IMR-90 (cell line): ENCODE data around the gene KRT9. TPM values are rescaled to one million over a fixed set of nuclear protein-coding genes. Genes with fewer than 3 reads are reported as not detected.

Source experiments
- ATAC-seq: fragments of 200-7000 bp; cut with Tn5 transposase; 2 replicates; pipeline ENCODE4 v1.9.1; 2020; ENCODE audit warnings: low read depth, mild to moderate bottlenecking, moderate library complexity
- BruUV-seq: library from RNA; stranded (reverse); fragments of 400-500 nt; replicated peaks from 2 replicates; lab custom pipeline; 2021; lab: Mats Ljungman, UMichigan
- CTCF ChIA-PET: fragments of 300-600 bp; formaldehyde crosslinking; extraction: SDS; loops from one replicate; lab custom pipeline; 2021; ENCODE audit warnings: antibody characterized with exemption; lab: Yijun Ruan, JAX
- POLR2A ChIA-PET: fragments of 300-600 bp; sonication (Branson Sonifier 250); formaldehyde crosslinking; loops from one replicate; lab custom pipeline; 2022; ENCODE audit warnings: antibody characterized with exemption; ENCODE audit not compliant: unreplicated experiment; lab: Charles Lee
- DNase-seq: peaks from one replicate; pipeline ENCODE4 v3.0.0; 2013
- H2AFZ ChIP-seq: replicated peaks from 2 replicates; pipeline ENCODE3; 2013; ENCODE audit warnings: low read length, mild to moderate bottlenecking; ENCODE audit not compliant: poor library complexity
- H2AK5ac ChIP-seq: 2 replicates; pipeline ENCODE4 v1.6.1; 2013; ENCODE audit warnings: low read depth, low read length, inconsistent platforms
- H2AK9ac ChIP-seq: replicated peaks from 2 replicates; pipeline ENCODE3; 2013; ENCODE audit warnings: mild to moderate bottlenecking, low read depth, low read length, moderate library complexity; ENCODE audit not compliant: poor library complexity
- H2BK120ac ChIP-seq: 2 replicates; pipeline ENCODE4 v1.6.1; 2013; ENCODE audit warnings: low read depth, low read length, inconsistent platforms
- H2BK15ac ChIP-seq: 3 replicates; pipeline ENCODE4 v1.6.1; 2013; ENCODE audit warnings: low read depth, low read length, inconsistent platforms
- H2BK20ac ChIP-seq: 2 replicates; pipeline ENCODE4 v1.6.1; 2013; ENCODE audit warnings: low read depth, mild to moderate bottlenecking, inconsistent platforms, low read length, moderate library complexity
- H2BK5ac ChIP-seq: 2 replicates; pipeline ENCODE4 v1.6.1; 2013; ENCODE audit warnings: mild to moderate bottlenecking, low read depth, low read length, inconsistent platforms; ENCODE audit not compliant: poor library complexity, severe bottlenecking
- H3K14ac ChIP-seq: replicated peaks from 2 replicates; pipeline ENCODE4 v1.6.1; 2013; ENCODE audit warnings: low read depth, low read length, inconsistent platforms
- H3K18ac ChIP-seq: 2 replicates; pipeline ENCODE4 v1.6.1; 2013; ENCODE audit warnings: low read depth, low read length, control low read depth
- H3K23ac ChIP-seq: 2 replicates; pipeline ENCODE4 v1.6.1; 2013; ENCODE audit warnings: low read depth, low read length, inconsistent platforms
- H3K27ac ChIP-seq: 2 replicates; pipeline ENCODE4 v1.5.1; 2013; ENCODE audit warnings: mild to moderate bottlenecking, control low read depth, low read length; ENCODE audit not compliant: insufficient read depth
- H3K27me3 ChIP-seq: 2 replicates; pipeline ENCODE4 v1.6.1; 2013; ENCODE audit warnings: low read length; ENCODE audit not compliant: control insufficient read depth, insufficient read depth
- H3K36me3 ChIP-seq: 2 replicates; pipeline ENCODE4 v1.6.1; 2013; ENCODE audit warnings: low read length, mixed read lengths; ENCODE audit not compliant: control insufficient read depth, insufficient read depth
- H3K4ac ChIP-seq: 2 replicates; pipeline ENCODE4 v1.6.1; 2013; ENCODE audit warnings: low read depth, low read length, inconsistent platforms
- H3K4me1 ChIP-seq: 2 replicates; pipeline ENCODE4 v1.6.1; 2013; ENCODE audit warnings: low read length, mixed read lengths; ENCODE audit not compliant: control insufficient read depth, insufficient read depth
- H3K4me2 ChIP-seq: 2 replicates; pipeline ENCODE4 v1.6.1; 2013; ENCODE audit warnings: low read depth, mild to moderate bottlenecking, control low read depth, low read length, moderate library complexity
- H3K4me3 ChIP-seq: 2 replicates; pipeline ENCODE4 v1.5.1; 2013; ENCODE audit warnings: low read depth, mild to moderate bottlenecking, control low read depth, low read length, moderate library complexity; ENCODE audit not compliant: insufficient read depth
- H3K56ac ChIP-seq: 2 replicates; pipeline ENCODE4 v1.6.1; 2013; ENCODE audit warnings: low read length, inconsistent platforms; ENCODE audit not compliant: insufficient read depth; ENCODE audit errors: extremely low read depth
- H3K79me1 ChIP-seq, 2 experiments: 2 replicates each; pipeline ENCODE4 v1.6.1; 2013; ENCODE audit warnings: low read length in 2 of 2, inconsistent platforms in 1 of 2, low read depth in 1 of 2
- H3K9ac ChIP-seq: 2 replicates; pipeline ENCODE4 v1.6.1; 2013; ENCODE audit warnings: low read depth, low read length, control low read depth
- H3K9me1 ChIP-seq: 2 replicates; pipeline ENCODE4 v1.6.1; 2013; ENCODE audit warnings: low read length, inconsistent platforms; ENCODE audit not compliant: insufficient read depth
- H3K9me3 ChIP-seq: 2 replicates; pipeline ENCODE4 v1.6.1; 2013; ENCODE audit warnings: low read length; ENCODE audit not compliant: control insufficient read depth, insufficient read depth
- H4K20me1 ChIP-seq: 2 replicates; pipeline ENCODE4 v1.6.1; 2013; ENCODE audit warnings: low read length, inconsistent platforms; ENCODE audit not compliant: insufficient read depth
- H4K5ac ChIP-seq: 2 replicates; pipeline ENCODE4 v1.6.1; 2013; ENCODE audit warnings: mild to moderate bottlenecking, low read depth, low read length, control low read depth
- H4K8ac ChIP-seq, 2 experiments: 2 replicates each; pipeline ENCODE4 v1.6.1; 2013; ENCODE audit warnings: low read depth in 2 of 2, low read length in 2 of 2, control low read depth in 1 of 2, inconsistent platforms in 1 of 2
- H4K91ac ChIP-seq: 2 replicates; pipeline ENCODE4 v1.6.1; 2013; ENCODE audit warnings: low read depth, low read length, inconsistent platforms; ENCODE audit not compliant: insufficient read depth
- CEBPB ChIP-seq: IDR thresholded peaks from 2 replicates; pipeline ENCODE4 v1.6.1; 2012; ENCODE audit warnings: low read depth, low read length, improper control_type of control experiment
- WGBS, 2 experiments: methylation state at CpG; one replicate each; pipeline versions ENCODE4 v1.1.5 to v1.1.7; 2013; ENCODE audit warnings: missing lambda C conversion rate in 2 of 2; ENCODE audit not compliant: insufficient read length in 1 of 2; ENCODE audit errors: extremely low coverage in 2 of 2; 5-methylcytosine and 5-hydroxymethylcytosine counted together
- dilution Hi-C: fragments of 300-500 bp; cut with HindIII; formaldehyde crosslinking; loops from one replicate; pipeline ENCODE4 v1.14.3; 2018; ENCODE audit warnings: low sequenced_read_pairs; ENCODE audit not compliant: unreplicated experiment
- in situ Hi-C: fragments of 300-500 bp; cut with MboI; formaldehyde crosslinking; loops from 3 replicates; pipeline ENCODE4 v1.14.3; 2019; ENCODE audit warnings: low sequenced_read_pairs, inconsistent platforms, mixed read lengths
- intact Hi-C: fragments of 100-400 bp; cut with micrococcal nuclease; formaldehyde crosslinking; loops from 2 replicates; pipeline ENCODE4 v1.10.0; 2022
- polyA plus RNA-seq, 3 experiments: library from polyadenylated mRNA; depleted of rRNA; stranded (reverse); fragments of >200 nt; gene quantifications; 2 replicates each; pipeline ENCODE4 v1.2.3, GENCODE V29; 2012; ENCODE audit warnings: low replicate concordance in 1 of 3
- total RNA-seq: library from RNA; depleted of rRNA; stranded (reverse); fragments of >200 nt; gene quantifications from 2 replicates; pipeline ENCODE4 v1.2.3, GENCODE V29; 2012

Gene KRT9
- total and polyA plus RNA-seq, 2 of the 4 experiments (the other 2 are of a cell fraction): not detected

DNA sequence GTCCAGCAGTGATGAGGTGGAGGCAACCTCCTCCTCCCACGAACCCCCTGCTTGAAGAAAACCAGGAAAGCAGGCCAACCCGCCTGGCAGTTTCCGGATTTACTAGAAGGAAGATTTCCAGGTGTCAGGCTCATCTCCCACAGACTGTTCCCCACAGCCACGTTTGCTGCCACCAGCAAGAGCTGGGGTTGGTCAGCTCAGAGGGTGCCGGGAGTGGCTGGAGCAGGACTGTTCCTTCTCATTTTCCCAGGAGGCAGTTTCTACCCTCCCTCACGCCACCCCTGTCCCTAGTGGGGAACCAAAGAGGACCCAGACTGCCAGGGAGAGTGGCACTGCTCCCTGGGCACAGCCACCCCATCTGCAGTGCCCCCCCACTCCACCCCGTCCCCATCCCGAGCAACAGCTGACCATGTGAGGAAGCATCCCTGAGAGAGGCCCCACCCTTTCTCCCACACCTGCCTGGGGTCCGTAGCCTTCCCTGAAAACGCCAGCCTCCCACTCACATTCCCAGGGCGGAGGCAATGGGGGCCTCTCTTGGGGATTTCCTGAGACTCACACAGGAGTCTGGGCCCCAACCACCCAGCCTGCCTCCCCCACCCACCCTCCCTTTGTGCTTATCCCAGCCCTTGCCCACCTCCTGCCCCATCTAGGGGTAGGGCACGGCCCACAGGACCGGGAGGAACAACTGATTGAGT lies 46.6 kb upstream of the KRT9 start:
- Histone ChIP-seq H3K14ac (no peak overlapping the region), H3K27ac (no peak overlapping the region), H3K27me3 (peaks cover 42% of the 10 kb centered on the region), H2AK9ac (no peak overlapping the region), H3K4me2 (no peak overlapping the region), H3K4me1 (no peaks in the 10 kb centered on the region), H4K5ac (no peak overlapping the region), H3K36me3 (no peaks in the 10 kb centered on the region), H3K18ac (no peak overlapping the region), H3K23ac (no peak overlapping the region), H4K20me1 (no peaks in the 10 kb centered on the region), H2AFZ (no peak overlapping the region), H3K9me1 (no peaks in the 10 kb centered on the region), H3K79me1 (no peaks in the 10 kb centered on the region), H3K9me3 (no peaks in the 10 kb centered on the region), H2BK20ac (no peak overlapping the region), H3K56ac (no peak overlapping the region), H2BK120ac (no peak overlapping the region), H3K4ac (no peak overlapping the region), H4K91ac (no peak overlapping the region), H3K9ac (no peak overlapping the region), H4K8ac (no peak overlapping the region), H2BK5ac (no peak overlapping the region), H2BK15ac (no peak overlapping the region), H3K4me3 (no peak overlapping the region), H2AK5ac (no peak overlapping the region)
- ChIA-PET CTCF (no interaction called here), POLR2A (no interaction called here)
- whole genome bisulfite sequencing, 2 experiments: 60% methylated on average over 5 of the region's 13 CpGs; no CpG with 5 or more reads in 1 of the 2 experiments
- DNase-seq (no peak), ATAC-seq (no peak)
- BruUV-seq: no TSS peak
- intact Hi-C loops: no loop called here
- no peak for TF ChIP-seq CEBPB
- in situ Hi-C loops: no loop called here
- dilution Hi-C loops: no loop called here
